HepG2 (cell line): ENCODE data around the gene TDG. TPM values are rescaled to one million over a fixed set of nuclear protein-coding genes. Genes with fewer than 3 reads are reported as not detected.

ENCODE experiments used
- ARID3A ChIP-seq: IDR thresholded peaks from 2 replicates; pipeline ENCODE4 v1.6.1; 2012; ENCODE audit warnings: low read depth, low read length, improper control_type of control experiment
- ATF1 ChIP-seq: IDR thresholded peaks from 2 replicates; pipeline ENCODE4 v1.6.1; 2016; ENCODE audit warnings: mild to moderate bottlenecking, control low read depth
- BCL3 ChIP-seq: sonication (generic); formaldehyde crosslinking; IDR thresholded peaks from 2 replicates; pipeline ENCODE4 v1.5.1; 2020; ENCODE audit warnings: mild to moderate bottlenecking, missing genetic modification reagents, moderate library complexity
- DR1 ChIP-seq: sonication (generic); formaldehyde crosslinking; IDR thresholded peaks from 2 replicates; pipeline ENCODE4 v1.8.0; 2021; ENCODE audit warnings: mild to moderate bottlenecking, missing genetic modification reagents, inconsistent platforms
- ETS1 ChIP-seq: sonication (generic); formaldehyde crosslinking; IDR thresholded peaks from 2 replicates; pipeline ENCODE4 v1.4.0; 2020; ENCODE audit warnings: missing genetic modification reagents
- FOSL1 ChIP-seq: sonication (generic); formaldehyde crosslinking; IDR thresholded peaks from 2 replicates; pipeline ENCODE4 v1.9.0; 2021; ENCODE audit warnings: missing genetic modification reagents, borderline replicate concordance
- HES4 ChIP-seq: sonication (generic); formaldehyde crosslinking; IDR thresholded peaks from 2 replicates; pipeline ENCODE4 v1.9.0; 2021; ENCODE audit warnings: mild to moderate bottlenecking, missing genetic modification reagents, borderline replicate concordance
- MED8 ChIP-seq: sonication (generic); formaldehyde crosslinking; IDR thresholded peaks from 2 replicates; pipeline ENCODE4 v1.8.1; 2023; ENCODE audit warnings: mild to moderate bottlenecking, missing genetic modification reagents; ENCODE audit not compliant: insufficient replicate concordance
- PHF5A ChIP-seq: IDR thresholded peaks from one replicate; pipeline ENCODE4 v1.6.1; 2018; ENCODE audit warnings: low read depth, missing genetic modification reagents; ENCODE audit not compliant: unreplicated experiment
- PPARG ChIP-seq: conservative IDR thresholded peaks from 2 replicates; pipeline ENCODE4 v1.6.1; 2016; ENCODE audit warnings: missing biosample characterization, missing genetic modification reagents
- PRPF4 ChIP-seq: fragments of 200-400 bp; formaldehyde crosslinking; IDR thresholded peaks from 2 replicates; pipeline ENCODE4 v1.6.1; 2016; ENCODE audit warnings: low read length, low read depth; ENCODE audit not compliant: poor library complexity, severe bottlenecking
- RELA ChIP-seq: sonication (generic); formaldehyde crosslinking; IDR thresholded peaks from 2 replicates; pipeline ENCODE4 v1.4.0; 2020; ENCODE audit warnings: missing genetic modification reagents
- RXRB ChIP-seq: IDR thresholded peaks from 2 replicates; pipeline ENCODE4 v1.6.1; 2016; ENCODE audit warnings: borderline replicate concordance, missing genetic modification reagents, missing compliant biosample characterization
- SP140L ChIP-seq: sonication (generic); formaldehyde crosslinking; IDR thresholded peaks from 2 replicates; pipeline ENCODE4 v1.4.0; 2020; ENCODE audit warnings: missing genetic modification reagents, borderline replicate concordance
- ZBTB38 ChIP-seq: sonication (generic); formaldehyde crosslinking; IDR thresholded peaks from 2 replicates; pipeline ENCODE4 v1.5.1; 2020; ENCODE audit warnings: mild to moderate bottlenecking, missing genetic modification reagents
- ZFP36L1 ChIP-seq: sonication (generic); formaldehyde crosslinking; IDR thresholded peaks from 2 replicates; pipeline ENCODE4 v1.8.0; 2022; ENCODE audit warnings: mild to moderate bottlenecking, missing genetic modification reagents, moderate library complexity
- ZNF17 ChIP-seq: sonication (generic); formaldehyde crosslinking; IDR thresholded peaks from 2 replicates; pipeline ENCODE4 v1.5.0; 2020; ENCODE audit warnings: mild to moderate bottlenecking, missing genetic modification reagents
- ZNF281 ChIP-seq: sonication (generic); formaldehyde crosslinking; IDR thresholded peaks from 2 replicates; pipeline ENCODE4 v1.4.0; 2020; ENCODE audit warnings: missing genetic modification reagents, borderline replicate concordance
- ZNF337 ChIP-seq: sonication (generic); formaldehyde crosslinking; IDR thresholded peaks from 2 replicates; pipeline ENCODE4 v1.5.1; 2020; ENCODE audit warnings: missing genetic modification reagents, low read depth, mild to moderate bottlenecking, borderline replicate concordance
- ZNF343 ChIP-seq: sonication (generic); formaldehyde crosslinking; IDR thresholded peaks from 2 replicates; pipeline ENCODE4 v1.4.0; 2020; ENCODE audit warnings: mild to moderate bottlenecking, missing genetic modification reagents
- ZNF446 ChIP-seq: sonication (generic); formaldehyde crosslinking; IDR thresholded peaks from 2 replicates; pipeline ENCODE4 v1.5.0; 2020; ENCODE audit warnings: mild to moderate bottlenecking, missing genetic modification reagents
- ZNF782 ChIP-seq: sonication (generic); formaldehyde crosslinking; IDR thresholded peaks from 2 replicates; pipeline ENCODE4 v1.4.0; 2020; ENCODE audit warnings: missing genetic modification reagents, mild to moderate bottlenecking, borderline replicate concordance
- polyA plus RNA-seq, 8 experiments: library from polyadenylated mRNA; depleted of rRNA in 3 of 8; stranded (reverse) in 7 of 8; unstranded in 1 of 8; fragments of >200 nt; fragmentation: Illumina TruSeq in 4 of 8; extraction: Trizol in 4 of 8; gene quantifications; 2 replicates each; pipeline versions ENCODE4 v1.2.1 to v1.2.3, GENCODE V29; 2011 to 2016; ENCODE audit warnings: low read depth in 4 of 8, missing spikeins in 1 of 8, mixed read lengths in 1 of 8; ENCODE audit not compliant: insufficient read depth in 1 of 8
- total RNA-seq, 5 experiments: library from RNA; depleted of rRNA; stranded (reverse); fragments of >200 nt; fragmentation: Illumina TruSeq; extraction: Trizol; gene quantifications; 2 replicates each; pipeline ENCODE4 v1.2.3, GENCODE V29; 2016; ENCODE audit warnings: low read depth in 1 of 5

The TDG gene
- total and polyA plus RNA-seq, 2 of the 13 experiments (the other 11 are each of a cell fraction or from before 2014, with no cell fraction given): 14.2 to 19.5 TPM

- no peak for TF ChIP-seq FOSL1 (CRISPR knock-in tag)
- TF ChIP-seq ZNF782 (CRISPR knock-in tag): peak; percentile 43; the same call in 1 of the 2 replicates
- TF ChIP-seq ZNF17 (CRISPR knock-in tag): 0 out of 2 replicates have a peak, but pooled peaks have one; percentile 54
- TF ChIP-seq BCL3 (CRISPR knock-in tag): peak; percentile 97
- TF ChIP-seq ATF1 (CRISPR knock-in tag): peak; percentile 76
- 0 out of 2 replicates have a peak, but pooled peaks have one; percentile 36 for TF ChIP-seq ARID3A
- no peak for TF ChIP-seq PRPF4
- TF ChIP-seq ZNF281 (CRISPR knock-in tag): peak; percentile 45; the same call in 1 of the 2 replicates
- TF ChIP-seq HES4 (CRISPR knock-in tag): 0 out of 2 replicates have a peak, but pooled peaks have one; percentile 43
- TF ChIP-seq ZNF337 (CRISPR knock-in tag): peak; percentile 68; the same call in 1 of the 2 replicates
- no peak for TF ChIP-seq ETS1
- peak; percentile 83 for TF ChIP-seq ZBTB38
- no peak; the same call in 1 of the 2 replicates for TF ChIP-seq ZNF446 (CRISPR knock-in tag)
- 0 out of 2 replicates have a peak, but pooled peaks have one; percentile 31 for TF ChIP-seq ZNF343 (CRISPR knock-in tag)
- TF ChIP-seq ZFP36L1 (CRISPR knock-in tag): 0 out of 2 replicates have a peak, but pooled peaks have one; percentile 62
- peak; percentile 74 for TF ChIP-seq MED8
- peak; percentile 94 for TF ChIP-seq DR1 (CRISPR knock-in tag)
- peak; percentile 39 for TF ChIP-seq RXRB
- no peak for TF ChIP-seq SP140L (CRISPR knock-in tag)
- TF ChIP-seq RELA (CRISPR knock-in tag): no peak; the same call in 1 of the 2 replicates
- TF ChIP-seq PHF5A (CRISPR knock-in tag): peak; percentile 40
- no peak; the same call in 1 of the 2 replicates for TF ChIP-seq PPARG (CRISPR knock-in tag)
Observed at GRCh38 chr12:103965590-103966504, at the start of gene TDG (continued).
